ENCODE results near the gene LSM4.

GRCh38 chr19:18329035-18329376 is 6.1 kb upstream of the LSM4 start:
- TF ChIP-seq CTCF (IDR thresholded peaks at IDR 0.05) (no peak), EZH2 (IDR thresholded peaks at IDR 0.05) (no peak), EZH2phosphoT487 (IDR thresholded peaks at IDR 0.05) (no peak)

Measured in neural progenitor cell (in vitro differentiated cells).